ENCODE data around the gene TNIP3.

- no peak for TF ChIP-seq CTCF (IDR thresholded peaks at IDR 0.05)
- no peak for TF ChIP-seq POLR2A (IDR thresholded peaks at IDR 0.05)
Observed at GRCh38 chr4:121187206-121187605, 23.1 kb upstream of the TNIP3 start.
